ENCODE measurements around the gene TRMT61A.

The TRMT61A gene

DNA sequence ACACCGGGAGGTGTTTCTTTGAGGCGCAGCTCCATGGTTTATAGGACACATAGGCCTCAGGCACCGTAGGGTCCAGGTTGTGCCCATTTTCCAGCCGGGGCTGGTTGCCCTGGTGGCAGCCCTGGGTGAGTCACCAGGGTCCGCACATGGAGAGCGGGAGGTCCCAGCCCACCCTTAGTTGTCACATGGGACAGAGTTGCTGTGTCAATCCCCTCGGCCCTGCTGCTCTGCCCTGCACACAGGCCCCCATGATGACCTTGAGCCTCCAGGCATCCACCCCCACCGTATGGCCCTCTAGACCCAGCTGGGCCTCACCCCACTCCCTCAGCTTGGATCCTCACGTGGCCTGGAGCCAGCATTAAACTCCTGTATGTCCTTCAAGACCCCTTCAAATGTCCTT lies 7.7 kb downstream of the TRMT61A start:
- DNase-seq: no peak

DNA sequence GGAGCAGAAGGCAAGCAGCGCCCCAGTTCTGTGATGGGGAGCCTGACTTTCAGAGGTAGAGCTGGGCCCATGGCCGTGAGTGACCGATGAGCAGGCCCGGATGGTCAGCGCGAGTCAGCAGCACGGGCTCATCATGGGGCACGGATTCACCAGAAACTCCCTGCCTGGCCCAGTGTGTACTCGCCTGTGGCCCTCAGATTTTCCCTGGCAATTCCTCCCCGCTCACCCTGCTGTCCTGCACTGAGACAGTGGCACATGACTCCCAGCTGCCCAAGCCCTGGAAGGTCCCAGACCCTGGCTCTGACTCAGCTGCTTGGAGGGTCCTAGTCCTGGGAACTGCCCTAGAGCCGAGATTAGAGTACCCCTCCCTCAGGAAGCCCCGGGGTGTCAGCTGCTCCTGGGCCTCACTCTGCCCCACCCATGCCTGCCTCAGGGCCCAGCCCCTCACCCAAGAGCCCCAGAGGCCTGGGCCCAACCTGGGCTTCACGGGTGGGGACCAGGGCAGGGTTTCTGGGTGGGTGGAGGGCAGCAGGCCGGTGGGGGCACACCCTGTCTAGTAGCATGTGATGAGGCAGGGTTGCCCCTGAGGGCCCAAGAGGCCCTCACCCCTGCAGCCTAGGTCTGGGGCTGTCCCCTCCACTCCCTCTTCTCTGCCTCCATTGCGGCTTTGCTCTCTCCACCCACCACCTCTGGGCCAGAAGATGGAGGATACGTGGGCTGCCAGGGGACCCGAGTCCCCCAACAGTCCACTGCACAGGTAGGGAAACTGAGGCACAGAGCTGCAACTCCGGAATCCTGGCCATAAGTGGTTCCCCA lies 8.4 kb downstream of the TRMT61A start:
- DNase-seq: no peak

- DNase-seq: no peak
These were observed 9.5 kb downstream of the TRMT61A start for GRCh38 chr14:103538291-103539055.

DNA sequence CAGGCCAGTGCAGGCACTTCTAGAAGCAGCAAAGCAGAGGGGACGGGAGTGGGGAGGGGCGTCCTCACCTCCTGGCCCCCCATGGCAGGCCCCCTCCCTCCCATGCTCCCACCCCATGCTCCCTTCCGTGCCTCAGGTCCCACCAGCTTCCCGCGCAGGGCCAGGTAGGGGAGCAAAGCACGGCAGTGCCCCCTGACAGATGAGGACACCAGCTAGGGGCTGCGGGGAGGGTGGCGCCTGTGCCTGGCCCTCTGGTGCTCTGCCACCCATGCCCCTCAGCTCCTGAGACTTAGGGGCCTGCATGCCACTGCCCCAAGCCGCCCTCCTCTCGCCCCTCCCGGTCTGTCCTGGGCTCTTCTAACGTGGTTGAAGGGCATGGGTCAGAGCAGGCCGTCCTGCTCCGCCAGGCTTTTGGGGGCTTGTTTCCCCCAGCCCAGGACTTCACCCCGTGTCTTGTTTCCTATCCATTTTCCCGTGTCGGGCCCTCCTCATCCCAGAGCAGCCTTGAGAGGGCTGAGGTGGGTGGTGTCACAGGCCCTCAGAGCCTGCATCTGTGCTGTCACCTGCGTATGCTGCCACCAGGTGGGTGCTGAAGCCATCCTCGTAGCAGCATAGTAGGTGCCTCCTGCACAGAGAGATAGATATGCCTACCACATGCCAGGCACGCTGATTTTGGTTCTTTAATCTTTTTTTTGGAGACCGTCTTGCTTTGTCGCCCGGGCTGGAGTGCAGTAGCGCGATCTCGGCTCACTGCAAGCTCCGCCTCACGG lies 10.2 kb downstream of the TRMT61A start:
- DNase-seq: no peak

GRCh38 chr14:103540821-103541708 lies 12.1 kb downstream of the TRMT61A start:
- DNase-seq: no peak

DNA sequence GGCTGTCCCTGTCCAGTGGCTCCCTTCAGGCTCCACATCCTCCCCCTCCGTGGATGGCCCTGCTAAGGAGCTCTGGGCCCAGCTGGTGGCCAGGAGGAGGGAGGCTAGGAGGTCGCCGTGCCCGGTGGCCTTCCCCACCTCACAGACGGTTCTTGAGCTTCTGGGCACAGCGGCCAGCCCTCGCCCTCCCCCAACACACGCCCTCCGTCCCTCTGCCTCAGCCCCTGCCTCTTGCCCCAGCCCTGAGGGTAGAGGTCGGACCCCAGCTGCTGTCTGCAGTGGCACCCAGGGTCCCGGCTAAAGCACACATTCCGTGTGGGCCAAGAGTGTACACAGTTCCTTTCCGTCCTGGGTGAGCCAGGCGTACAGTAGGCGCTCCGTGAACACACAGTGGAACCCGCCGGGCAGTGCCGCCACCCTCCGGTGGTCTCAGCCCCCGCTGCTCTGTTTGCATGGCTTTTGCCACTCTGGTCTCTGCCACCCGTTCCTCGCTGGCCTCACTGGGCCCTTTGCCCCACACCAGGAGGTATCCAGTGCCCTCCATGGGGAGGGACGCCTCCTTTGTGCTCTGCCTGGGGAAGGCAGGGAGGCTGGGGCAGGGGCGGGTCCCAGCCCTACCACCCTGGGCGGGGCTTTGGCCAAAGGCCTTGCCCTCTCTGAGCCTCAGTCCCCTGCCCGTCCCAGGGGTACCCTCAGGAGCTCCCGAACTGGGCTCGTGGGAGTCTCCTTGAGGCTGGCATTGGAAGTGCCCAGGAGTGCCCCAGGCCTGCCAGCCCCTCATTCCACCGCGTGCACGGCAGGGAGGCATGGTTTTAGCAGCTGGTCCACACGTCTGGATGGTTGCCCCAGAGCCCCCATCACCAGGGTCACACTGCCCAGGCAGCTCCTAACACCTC lies 13.0 kb downstream of the TRMT61A start:
- DNase-seq: no peak

DNA sequence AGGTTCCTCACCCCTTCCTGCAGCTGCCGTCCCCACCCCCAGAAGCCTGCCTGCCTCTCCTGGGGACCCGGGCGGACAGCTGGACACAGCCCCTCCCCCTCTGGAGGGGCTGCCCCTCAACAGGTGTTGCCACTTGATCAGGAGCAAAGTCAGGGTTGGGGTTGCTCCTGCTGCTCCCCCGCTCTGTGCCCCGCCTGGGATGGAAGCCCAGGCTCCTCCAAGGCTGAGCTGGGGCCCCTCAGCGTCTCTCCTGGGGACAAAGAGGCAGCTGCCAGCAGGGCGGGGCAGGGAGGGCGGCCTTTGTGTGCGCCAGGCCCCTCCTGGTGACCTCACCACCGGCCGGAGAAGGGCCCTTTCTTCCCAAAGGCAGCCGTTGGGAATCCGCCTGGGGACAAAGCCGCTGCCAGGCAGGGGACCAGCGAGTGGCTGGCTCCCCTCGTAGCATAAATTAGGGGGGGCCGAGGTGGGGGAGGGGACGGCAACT lies 13.7 kb downstream of the TRMT61A start:
- DNase-seq: peak; percentile 61

- DNase-seq: no peak
These were observed 14.1 kb downstream of the TRMT61A start for GRCh38 chr14:103543140-103543539.

DNA sequence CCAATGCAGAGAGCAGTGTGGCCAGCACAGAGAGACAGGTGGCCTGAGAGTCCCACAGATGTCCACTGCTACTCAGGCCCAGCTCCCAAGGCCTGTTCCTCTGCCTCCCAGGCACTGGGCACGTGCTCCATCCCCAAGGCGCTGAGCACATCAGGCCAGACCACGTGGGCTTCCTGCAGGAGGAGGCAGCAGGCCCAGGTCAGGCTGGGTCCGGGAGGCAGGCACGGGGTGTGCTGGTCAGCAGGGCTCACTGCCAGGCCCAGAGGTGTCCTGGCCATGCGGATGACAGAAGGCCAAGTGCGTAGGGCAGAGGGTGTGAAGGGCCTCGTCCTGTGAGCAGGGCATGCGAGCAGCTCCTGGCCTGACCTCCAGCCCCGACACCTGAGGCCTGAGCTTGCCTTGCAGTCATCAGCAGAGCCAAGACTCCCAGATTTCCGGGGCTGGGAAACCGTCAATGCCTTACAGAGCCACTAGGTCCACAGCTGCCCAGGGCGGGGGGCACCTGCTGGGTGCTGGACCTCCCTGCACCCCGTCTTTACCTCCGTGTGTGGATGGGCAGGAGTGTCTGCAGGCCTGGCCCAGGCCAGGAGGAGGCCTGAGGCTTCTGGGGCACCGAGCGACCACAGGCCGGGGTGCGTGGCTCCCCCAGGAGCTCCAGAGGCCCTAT lies 14.9 kb downstream of the TRMT61A start:
- DNase-seq: no peak

- DNase-seq: no peak
These were observed 15.6 kb downstream of the TRMT61A start for GRCh38 chr14:103544388-103545218.

DNA sequence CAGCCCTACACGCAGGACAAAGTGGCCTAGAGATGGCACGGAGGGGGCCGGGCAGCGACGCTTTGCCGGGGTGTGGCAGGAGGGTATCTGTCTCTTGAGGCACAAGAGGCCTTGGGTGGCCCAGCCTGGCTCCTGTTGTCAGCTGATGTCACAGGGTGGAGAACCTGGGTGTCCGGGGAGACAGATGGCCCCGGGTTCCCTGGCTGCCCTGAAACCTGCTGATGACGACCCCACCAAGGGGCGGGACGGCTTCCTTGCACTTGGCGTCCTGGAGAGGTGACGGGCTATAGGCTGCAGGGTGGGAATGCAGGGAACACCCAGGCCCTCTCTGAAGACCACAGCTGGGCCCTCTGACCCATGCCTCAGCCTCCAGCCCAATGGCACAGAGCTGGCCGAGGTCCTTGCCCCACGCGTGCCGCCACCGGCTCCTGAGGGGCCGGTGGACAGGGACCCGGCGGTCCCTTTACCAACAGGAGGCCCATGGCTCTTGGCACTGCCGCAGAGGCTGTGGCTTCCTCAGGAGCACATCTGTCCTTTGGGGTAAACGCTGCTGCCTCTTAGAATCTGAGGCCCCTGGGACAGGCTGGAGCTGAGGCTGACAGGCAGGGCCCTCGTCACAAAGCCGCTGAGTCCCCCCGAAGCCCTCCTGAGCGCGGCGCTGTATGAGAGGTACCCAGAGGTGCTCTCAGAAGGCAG lies 16.4 kb downstream of the TRMT61A start:
- DNase-seq: no peak

- no peak for DNase-seq
These were observed 17.1 kb downstream of the TRMT61A start for GRCh38 chr14:103545915-103546651.

GRCh38 chr14:103546652-103547454 lies 17.9 kb downstream of the TRMT61A start:
- no peak for DNase-seq

- DNase-seq: no peak
These were observed 18.5 kb downstream of the TRMT61A start for GRCh38 chr14:103547455-103547940.

DNA sequence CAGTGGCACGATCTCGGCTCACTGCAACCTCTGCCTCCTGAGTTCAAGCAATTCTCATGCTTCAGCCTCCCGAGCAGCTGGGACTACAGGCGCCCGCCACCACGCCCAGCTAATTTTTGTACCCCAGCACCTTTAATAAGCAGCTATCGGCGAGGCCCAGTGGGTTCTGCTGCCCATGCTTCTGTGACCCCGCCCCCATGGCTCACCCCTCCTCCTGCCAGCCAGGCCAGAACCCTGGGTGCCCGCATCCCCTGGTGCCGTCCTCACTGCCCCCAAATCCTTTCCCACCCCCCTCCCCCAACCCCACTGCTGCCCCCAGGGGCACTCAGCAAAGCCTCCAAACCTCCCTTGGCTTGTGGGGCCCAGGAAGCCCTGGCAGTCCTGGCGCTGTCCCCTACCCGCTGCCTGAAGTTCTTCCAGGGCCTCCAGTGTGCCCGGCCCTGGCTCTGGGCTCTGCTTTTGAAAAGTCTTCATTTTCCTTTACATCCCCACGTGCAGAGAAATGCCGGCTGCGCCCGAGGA lies 19.0 kb downstream of the TRMT61A start:
- no peak for DNase-seq

DNA sequence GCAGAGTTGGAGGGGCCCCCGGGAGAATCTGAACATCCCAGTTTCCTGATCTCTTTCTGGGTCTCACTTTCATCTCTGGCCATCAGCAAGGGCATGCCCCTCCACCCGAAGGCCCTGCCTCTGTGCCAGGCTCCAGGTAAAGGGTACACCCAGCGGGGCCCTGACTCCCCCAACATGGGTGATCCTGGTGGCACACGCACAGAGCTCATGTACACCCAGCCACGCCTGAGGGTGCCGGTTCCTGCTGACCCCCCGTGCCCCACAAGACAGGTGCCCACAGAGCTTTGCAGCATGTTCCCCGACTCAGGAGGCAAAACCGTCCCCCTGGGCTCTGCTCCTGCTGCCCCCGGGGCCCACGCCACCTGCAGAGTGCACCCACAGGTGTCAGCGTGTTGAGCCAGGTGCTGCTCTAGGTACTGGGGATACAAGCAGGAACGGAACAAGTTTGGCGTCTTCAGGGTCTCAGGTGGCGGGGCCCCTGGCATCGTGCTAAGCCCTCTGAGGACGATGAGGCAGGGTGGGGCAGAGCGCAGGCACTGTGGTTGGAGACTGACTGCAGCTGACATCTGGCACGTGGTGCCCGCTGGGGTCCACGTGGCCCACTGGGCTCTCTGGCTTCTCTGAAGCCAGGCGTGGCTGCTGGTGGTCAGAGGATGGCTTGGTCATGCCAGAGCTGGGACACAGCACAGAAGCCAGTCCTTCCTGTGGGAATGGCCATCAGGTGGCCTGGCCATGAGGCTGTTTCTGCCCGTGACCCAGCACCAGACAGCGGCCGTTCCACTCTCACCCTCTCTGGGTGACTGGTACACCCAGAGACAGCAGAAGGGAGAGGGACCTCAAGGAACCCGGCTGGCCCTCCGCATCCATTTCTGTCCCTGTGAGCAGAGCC lies 19.7 kb downstream of the TRMT61A start:
- no peak for DNase-seq

Measured in NCI-H1417 treated with DMSO at 0.1 percent for 48 hours (cell line).